HEK293 (cell line): Measurements from ENCODE around the gene CACNA1G.

Source experiments
- CTCF ChIA-PET: fragments of 350-600 bp; formaldehyde crosslinking; extraction: SDS; loops from one replicate; lab custom pipeline; 2021; ENCODE audit warnings: antibody characterized with exemption; lab: Yijun Ruan, JAX
- POLR2A ChIA-PET: fragments of 300-600 bp; formaldehyde crosslinking; extraction: SDS; loops from one replicate; lab custom pipeline; 2020; ENCODE audit warnings: antibody characterized with exemption, inconsistent platforms; lab: Yijun Ruan, JAX
- H3K27ac ChIP-seq: fragments of 200-500 bp; sonication (Bioruptor generic); 2 replicates; pipeline ENCODE4 v1.5.1; 2014; ENCODE audit warnings: low read depth, low read length, control low read depth, inconsistent platforms; ENCODE audit errors: extremely low read depth
- H3K36me3 ChIP-seq, 2 experiments: fragments of 200-500 bp in 1 of 2; sonication (Bioruptor generic) in 1 of 2; 1 replicate in 1 of 2; 2 replicates in 1 of 2; pipeline ENCODE4 v1.5.1; 2014 to 2017; ENCODE audit warnings: inconsistent platforms in 2 of 2, low read length in 2 of 2; ENCODE audit not compliant: control insufficient read depth in 2 of 2, insufficient read depth in 1 of 2
- H3K4me1 ChIP-seq: fragments of 200-500 bp; sonication (Bioruptor generic); 2 replicates; pipeline ENCODE4 v1.5.1; 2014; ENCODE audit warnings: mild to moderate bottlenecking, low read length, inconsistent platforms; ENCODE audit not compliant: control insufficient read depth, insufficient read depth
- H3K4me3 ChIP-seq: 2 replicates; pipeline ENCODE4 v1.5.1; 2011; ENCODE audit warnings: low read depth, mild to moderate bottlenecking, control low read depth, low read length, moderate library complexity
- H3K9me3 ChIP-seq: fragments of 200-500 bp; sonication (Bioruptor generic); 2 replicates; pipeline ENCODE4 v1.5.1; 2014; ENCODE audit warnings: low read depth, low read length, inconsistent platforms; ENCODE audit not compliant: control insufficient read depth, insufficient read depth
- ELK4 ChIP-seq: IDR thresholded peaks from 2 replicates; pipeline ENCODE4 v1.6.1; 2011; ENCODE audit warnings: mild to moderate bottlenecking, low read depth, low read length, borderline replicate concordance
- GLIS2 ChIP-seq: fragments of 450-650 bp; formaldehyde crosslinking; IDR thresholded peaks from 2 replicates; pipeline ENCODE4 v1.5.1; 2016; ENCODE audit warnings: missing biosample characterization, missing genetic modification characterization
- SP3 ChIP-seq: fragments of 450-650 bp; formaldehyde crosslinking; IDR thresholded peaks from 2 replicates; pipeline ENCODE4 v1.5.1; 2016; ENCODE audit warnings: missing biosample characterization, missing genetic modification characterization
- ZBTB49 ChIP-seq: fragments of 450-650 bp; formaldehyde crosslinking; IDR thresholded peaks from 2 replicates; pipeline ENCODE4 v1.5.1; 2016; ENCODE audit warnings: missing biosample characterization, missing genetic modification characterization, low read depth
- ZEB2 ChIP-seq: fragments of 450-650 bp; formaldehyde crosslinking; IDR thresholded peaks from 2 replicates; pipeline ENCODE4 v1.5.1; 2016; ENCODE audit warnings: missing biosample characterization, missing genetic modification characterization
- ZFP37 ChIP-seq: fragments of 450-650 bp; formaldehyde crosslinking; IDR thresholded peaks from 2 replicates; pipeline ENCODE4 v1.5.1; 2016; ENCODE audit warnings: missing biosample characterization, missing genetic modification characterization
- ZFP41 ChIP-seq: fragments of 450-650 bp; formaldehyde crosslinking; IDR thresholded peaks from 2 replicates; pipeline ENCODE4 v1.5.1; 2016; ENCODE audit warnings: missing biosample characterization, missing genetic modification characterization, borderline replicate concordance
- ZNF18 ChIP-seq: fragments of 450-650 bp; formaldehyde crosslinking; IDR thresholded peaks from 2 replicates; pipeline ENCODE4 v1.5.1; 2016; ENCODE audit warnings: missing biosample characterization, missing genetic modification characterization
- ZNF211 ChIP-seq: fragments of 450-650 bp; formaldehyde crosslinking; IDR thresholded peaks from 2 replicates; pipeline ENCODE4 v1.5.1; 2016; ENCODE audit warnings: low read depth, missing biosample characterization, missing genetic modification characterization
- ZNF274 ChIP-seq, 2 experiments: fragments of 200-500 bp in 1 of 2; fragments of 450-650 bp in 1 of 2; sonication (Bioruptor generic) in 1 of 2; formaldehyde crosslinking in 1 of 2; IDR thresholded peaks; 2 replicates each; pipeline versions ENCODE4 v1.5.1 to v1.6.1; 2014 to 2016; ENCODE audit warnings: borderline replicate concordance in 1 of 2, inconsistent platforms in 1 of 2, low read length in 1 of 2, missing biosample characterization in 1 of 2, missing genetic modification characterization in 1 of 2
- ZNF350 ChIP-seq: fragments of 450-650 bp; formaldehyde crosslinking; IDR thresholded peaks from 2 replicates; pipeline ENCODE4 v1.5.0; 2017; ENCODE audit warnings: missing biosample characterization, mild to moderate bottlenecking, missing genetic modification characterization
- ZNF366 ChIP-seq: fragments of 450-650 bp; formaldehyde crosslinking; conservative IDR thresholded peaks from 2 replicates; pipeline ENCODE4 v1.5.1; 2016; ENCODE audit warnings: missing biosample characterization, missing genetic modification characterization
- ZNF521 ChIP-seq: fragments of 450-650 bp; formaldehyde crosslinking; IDR thresholded peaks from 2 replicates; pipeline ENCODE4 v1.5.1; 2017; ENCODE audit warnings: missing biosample characterization, mild to moderate bottlenecking, missing genetic modification characterization
- ZNF596 ChIP-seq: fragments of 450-650 bp; IDR thresholded peaks from 2 replicates; pipeline ENCODE4 v1.5.0; 2018; ENCODE audit warnings: missing biosample characterization, mild to moderate bottlenecking, missing genetic modification characterization, moderate library complexity
- ZNF623 ChIP-seq: fragments of 450-650 bp; formaldehyde crosslinking; IDR thresholded peaks from 2 replicates; pipeline ENCODE4 v1.5.1; 2016; ENCODE audit warnings: missing biosample characterization, missing genetic modification characterization
- ZNF76 ChIP-seq: fragments of 450-650 bp; formaldehyde crosslinking; IDR thresholded peaks from 2 replicates; pipeline ENCODE4; 2016; ENCODE audit warnings: low read depth, missing biosample characterization, missing genetic modification characterization, borderline replicate concordance
- ZNF791 ChIP-seq: fragments of 450-650 bp; formaldehyde crosslinking; IDR thresholded peaks from 2 replicates; pipeline ENCODE4 v1.5.1; 2016; ENCODE audit warnings: missing biosample characterization, missing genetic modification characterization

CACNA1G gene

GRCh38 chr17:50539762-50540559 is 20.6 kb upstream of the CACNA1G start (continued):
- no peak for TF ChIP-seq ZNF596 (tag by site-specific recombination)

GRCh38 chr17:50540560-50541401 is 19.7 kb upstream of the CACNA1G start:
- Histone ChIP-seq H3K4me1 (peaks cover 8% of the 10 kb centered on the region), H3K36me3 (no peaks in the 10 kb centered on the region), H3K9me3 (no peaks in the 10 kb centered on the region), H3K4me3 (no peak overlapping the region), H3K27ac (peak overlapping the region; percentile 12; the same call in 1 of the 2 replicates)
- ChIA-PET CTCF (interaction anchor here (0.6 to 6.7 kb wide), 10 partner anchors 9 to 542 kb away, joined by 3 to 58 read pairs (median 3); no protein-coding TSS in a partner anchor), POLR2A (interaction anchor here (1.2 to 2.9 kb wide), 3 partner anchors 8 to 326 kb away, joined by 4 to 12 read pairs (median 5); partner anchors contain the start of genes EPN3 and TOB1)
- no peak for TF ChIP-seq ZNF366 (tag by site-specific recombination)
- TF ChIP-seq GLIS2 (tag by site-specific recombination) = peak; percentile 63; the same call in 1 of the 2 replicates
- TF ChIP-seq SP3 = peak; percentile 25; the same call in 1 of the 2 replicates
- TF ChIP-seq ZFP37 (tag by site-specific recombination) = no peak

GRCh38 chr17:50541402-50541715 is 19.2 kb upstream of the CACNA1G start:
- H3K4me1 ChIP-seq = peaks cover 8% of the 10 kb centered on the region

GRCh38 chr17:50541716-50542688 is 18.5 kb upstream of the CACNA1G start:
- CTCF ChIA-PET = interaction anchor here (0.5 to 6.7 kb wide), 17 partner anchors 9 to 544 kb away, joined by 3 to 58 read pairs (median 4); no protein-coding TSS in a partner anchor
- POLR2A ChIA-PET = interaction anchor here (0.5 to 2.9 kb wide), 9 partner anchors 9 to 324 kb away, joined by 3 to 12 read pairs (median 4); partner anchors contain the start of genes EPN3 and TOB1
- Histone ChIP-seq H3K9me3 (no peaks in the 10 kb centered on the region), H3K27ac (peak overlapping the region; percentile 42; the same call in 1 of the 2 replicates), H3K4me1 (peaks cover 8% of the 10 kb centered on the region), H3K4me3 (peak overlapping the region; percentile 51), H3K36me3 (no peaks in the 10 kb centered on the region)
- no peak for TF ChIP-seq ZNF18 (tag by site-specific recombination)
- TF ChIP-seq ZBTB49 = no peak
- no peak for TF ChIP-seq ZNF521
- peak; percentile 29; the same call in 1 of the 2 replicates for TF ChIP-seq ZEB2 (tag by site-specific recombination)
- no peak for TF ChIP-seq ZFP41 (tag by site-specific recombination)
- peak; percentile 46; the same call in 1 of the 2 replicates for TF ChIP-seq ZNF76 (tag by site-specific recombination)
- TF ChIP-seq ZNF350 = no peak
- TF ChIP-seq ZNF791 (tag by site-specific recombination) = no peak

More at GRCh38 chr17:50541402-50541715, 19.2 kb upstream of the CACNA1G start:
- POLR2A ChIA-PET = interaction anchor here (1.0 to 2.9 kb wide), 7 partner anchors 9 to 325 kb away, joined by 3 to 12 read pairs (median 5); partner anchors contain the start of genes EPN3 and TOB1
- no peaks in the 10 kb centered on the region for H3K9me3 ChIP-seq
- TF ChIP-seq ELK4 = no peak
- TF ChIP-seq ZNF623 = no peak
- TF ChIP-seq ZNF211 = no peak
- no peak for TF ChIP-seq ZNF274 (IDR thresholded peaks at IDR 0.05; ENCODE audit: low read length)
- TF ChIP-seq ZNF274 (tag by site-specific recombination; IDR thresholded peaks at IDR 0.05; ENCODE audit: borderline replicate concordance) = no peak
- CTCF ChIA-PET = interaction anchor here (0.5 to 6.7 kb wide), 13 partner anchors 8 to 543 kb away, joined by 3 to 58 read pairs (median 3); no protein-coding TSS in a partner anchor
- no peak overlapping the region for H3K4me3 ChIP-seq
- no peaks in the 10 kb centered on the region for H3K36me3 ChIP-seq
- H3K27ac ChIP-seq = peak overlapping the region; percentile 42; the same call in 1 of the 2 replicates
